Measurements from ENCODE around the gene XPNPEP1.

GRCh38 chr10:109887776-109888175, 35.5 kb downstream of the XPNPEP1 start:
- TF ChIP-seq POLR2A (IDR thresholded peaks at IDR 0.05) (no peak), CTCF (IDR thresholded peaks at IDR 0.05) (no peak), EP300 (IDR thresholded peaks at IDR 0.05; ENCODE audit: low read depth) (no peak)

All from transverse colon (tissue), 3 donors.